Measurements from ENCODE around the gene DDX52. TPM values are rescaled to one million over a fixed set of nuclear protein-coding genes. Genes with fewer than 3 reads are reported as not detected.
A peak's percentile ranks its signal among the peaks of the same experiment; 100 is the strongest.

The DDX52 gene, protein sequence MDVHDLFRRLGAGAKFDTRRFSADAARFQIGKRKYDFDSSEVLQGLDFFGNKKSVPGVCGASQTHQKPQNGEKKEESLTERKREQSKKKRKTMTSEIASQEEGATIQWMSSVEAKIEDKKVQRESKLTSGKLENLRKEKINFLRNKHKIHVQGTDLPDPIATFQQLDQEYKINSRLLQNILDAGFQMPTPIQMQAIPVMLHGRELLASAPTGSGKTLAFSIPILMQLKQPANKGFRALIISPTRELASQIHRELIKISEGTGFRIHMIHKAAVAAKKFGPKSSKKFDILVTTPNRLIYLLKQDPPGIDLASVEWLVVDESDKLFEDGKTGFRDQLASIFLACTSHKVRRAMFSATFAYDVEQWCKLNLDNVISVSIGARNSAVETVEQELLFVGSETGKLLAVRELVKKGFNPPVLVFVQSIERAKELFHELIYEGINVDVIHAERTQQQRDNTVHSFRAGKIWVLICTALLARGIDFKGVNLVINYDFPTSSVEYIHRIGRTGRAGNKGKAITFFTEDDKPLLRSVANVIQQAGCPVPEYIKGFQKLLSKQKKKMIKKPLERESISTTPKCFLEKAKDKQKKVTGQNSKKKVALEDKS
- 10 to 100 TPM; 12.4 to 26.1 (median 14.5) TPM for total RNA-seq

- WGBS, 2 donors = 0 to 1% methylated on average over 39 to 43 of the region's 43 CpGs
- DNase-seq (ENCODE audit: low spot score in 2 of 2) = peak; percentile 82 to 88
Measured at GRCh38 chr17:37643118-37643766, at the start of gene DDX52. TSS of gene DDX52 (minus strand) at chr17:37643446. CDS start at chr17:37643420, 26 bp downstream.

GRCh38 chr17:37691807-37692206 is 48.6 kb upstream of the DDX52 start:
- DNase-seq (ENCODE audit: low spot score in 2 of 2) = no peak
- Histone ChIP-seq H3K27me3 (no peaks in the 10 kb centered on the region), H3K4me3 (no peak overlapping the region), H3K4me1 (no peaks in the 10 kb centered on the region), H3K27ac (no peak overlapping the region), H3K36me3 (no peaks in the 10 kb centered on the region), H3K9me3 (peaks cover 0 to 12% (median 0%) of the 10 kb centered on the region in 4 donors)
- WGBS, 2 donors = 72 to 80% methylated on average over 6 of the region's 6 CpGs
- TF ChIP-seq POLR2A (IDR thresholded peaks at IDR 0.05) = no peak
- TF ChIP-seq EP300 (IDR thresholded peaks at IDR 0.05) = no peak
- TF ChIP-seq, protein P1, sequence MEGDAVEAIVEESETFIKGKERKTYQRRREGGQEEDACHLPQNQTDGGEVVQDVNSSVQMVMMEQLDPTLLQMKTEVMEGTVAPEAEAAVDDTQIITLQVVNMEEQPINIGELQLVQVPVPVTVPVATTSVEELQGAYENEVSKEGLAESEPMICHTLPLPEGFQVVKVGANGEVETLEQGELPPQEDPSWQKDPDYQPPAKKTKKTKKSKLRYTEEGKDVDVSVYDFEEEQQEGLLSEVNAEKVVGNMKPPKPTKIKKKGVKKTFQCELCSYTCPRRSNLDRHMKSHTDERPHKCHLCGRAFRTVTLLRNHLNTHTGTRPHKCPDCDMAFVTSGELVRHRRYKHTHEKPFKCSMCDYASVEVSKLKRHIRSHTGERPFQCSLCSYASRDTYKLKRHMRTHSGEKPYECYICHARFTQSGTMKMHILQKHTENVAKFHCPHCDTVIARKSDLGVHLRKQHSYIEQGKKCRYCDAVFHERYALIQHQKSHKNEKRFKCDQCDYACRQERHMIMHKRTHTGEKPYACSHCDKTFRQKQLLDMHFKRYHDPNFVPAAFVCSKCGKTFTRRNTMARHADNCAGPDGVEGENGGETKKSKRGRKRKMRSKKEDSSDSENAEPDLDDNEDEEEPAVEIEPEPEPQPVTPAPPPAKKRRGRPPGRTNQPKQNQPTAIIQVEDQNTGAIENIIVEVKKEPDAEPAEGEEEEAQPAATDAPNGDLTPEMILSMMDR (IDR thresholded peaks at IDR 0.05) = no peak

More at GRCh38 chr17:37643118-37643766, at the start of gene DDX52:
- H3K9me3 ChIP-seq = no peaks in the 10 kb centered on the region
- H3K27me3 ChIP-seq = peaks cover 0 to 6% of the 10 kb centered on the region in 2 donors
- peak within 1 kb of the TSS; percentile 76 to 93 (median 88) for H3K27ac ChIP-seq
- H3K36me3 ChIP-seq = peaks cover 0 to 30% (median 0%) of the 10 kb centered on the region in 3 donors
- H3K4me3 ChIP-seq = peak within 1 kb of the TSS; percentile 61 to 87 (median 78)
- H3K4me1 ChIP-seq = peaks cover 0 to 42% (median 6%) of the 10 kb centered on the region in 4 donors
- TF ChIP-seq POLR2A (IDR thresholded peaks at IDR 0.05) (peak in 1 of 2 donors; percentile 53), EP300 (IDR thresholded peaks at IDR 0.05) (peak; percentile 81 to 87)
- TF ChIP-seq, protein P1 (IDR thresholded peaks at IDR 0.05) = peak in 1 of 5 experiments; percentile 16

- Histone ChIP-seq H3K27ac (no peak overlapping the region), H3K27me3 (no peaks in the 10 kb centered on the region), H3K4me3 (no peak overlapping the region), H3K4me1 (no peaks in the 10 kb centered on the region), H3K36me3 (no peaks in the 10 kb centered on the region), H3K9me3 (no peaks in the 10 kb centered on the region)
- no peak for DNase-seq (ENCODE audit: low spot score in 2 of 2)
- TF ChIP-seq POLR2A (IDR thresholded peaks at IDR 0.05) (no peak), EP300 (IDR thresholded peaks at IDR 0.05) (no peak)
- TF ChIP-seq, protein P1 (IDR thresholded peaks at IDR 0.05) = no peak
- 85 to 87% methylated on average over 7 of the region's 7 CpGs for WGBS, 2 donors
Measured at GRCh38 chr17:37689317-37689716, 46.1 kb upstream of the DDX52 start.

DNA sequence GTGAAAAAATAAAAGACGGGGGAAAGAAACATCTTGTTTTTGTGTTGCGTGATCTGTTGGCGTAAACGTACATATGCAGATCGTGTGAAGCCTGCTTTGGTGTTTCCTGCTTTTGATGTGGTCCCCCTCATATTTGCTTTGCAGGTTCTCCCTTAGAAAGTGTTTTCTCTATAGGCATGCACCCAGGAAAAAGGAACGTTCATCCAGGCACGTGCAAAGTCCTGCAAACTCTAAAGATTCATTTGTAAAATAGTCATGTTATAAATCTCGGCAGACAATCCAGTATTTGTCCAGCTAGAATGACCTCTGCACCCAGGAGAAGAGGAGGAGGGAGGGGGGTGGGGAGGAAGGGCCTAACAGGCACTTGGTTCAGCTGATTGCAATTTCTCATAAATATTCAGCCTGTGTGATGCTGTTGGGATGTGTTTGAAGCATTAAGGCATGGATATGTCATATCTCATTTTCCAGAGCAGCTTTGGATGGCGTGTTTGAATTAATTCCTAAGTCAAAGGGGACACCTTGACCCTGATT is 40.3 kb upstream of the DDX52 start:
- no peaks in the 10 kb centered on the region for H3K4me1 ChIP-seq
- DNase-seq (ENCODE audit: low spot score in 2 of 2) = no peak
- H3K36me3 ChIP-seq = no peaks in the 10 kb centered on the region

More for the DNA sequence above, 40.3 kb upstream of the DDX52 start:
- H3K9me3 ChIP-seq = no peaks in the 10 kb centered on the region
- no peaks in the 10 kb centered on the region for H3K27me3 ChIP-seq
- no peak overlapping the region for H3K27ac ChIP-seq
- 36 to 37% methylated on average over 9 of the region's 9 CpGs for WGBS, 2 donors
- TF ChIP-seq EP300 (IDR thresholded peaks at IDR 0.05) (no peak), POLR2A (IDR thresholded peaks at IDR 0.05) (no peak)
- TF ChIP-seq, protein P1 (IDR thresholded peaks at IDR 0.05) = no peak
- no peak overlapping the region for H3K4me3 ChIP-seq

All from tibial nerve (tissue), 4 donors.